HepG2 (cell line): ENCODE results near the gene ANKRD11. TPM values are rescaled to one million over a fixed set of nuclear protein-coding genes. Genes with fewer than 3 reads are reported as not detected.

Experiments
- ATAC-seq: fragments of 200-7000 bp; cut with Tn5 transposase; 3 replicates; pipeline ENCODE4 v1.9.1; 2020; ENCODE audit warnings: mild to moderate bottlenecking, moderate library complexity
- BruUV-seq: library from RNA; stranded (reverse); fragments of 400-500 nt; replicated peaks from 2 replicates; lab custom pipeline; 2021; lab: Mats Ljungman, UMichigan
- CTCF ChIA-PET: fragments of 300-600 bp; formaldehyde crosslinking; extraction: SDS; loops from one replicate; lab custom pipeline; 2021; ENCODE audit warnings: low total read pairs, inconsistent platforms, low intra/inter-chr PET ratio; lab: Yijun Ruan, JAX
- POLR2A ChIA-PET: fragments of 350-600 bp; sonication (Branson Sonifier 250); formaldehyde crosslinking; loops from one replicate; lab custom pipeline; 2020; ENCODE audit warnings: antibody characterized with exemption, inconsistent platforms; lab: Yijun Ruan, JAX
- DNase-seq: peaks from one replicate; pipeline ENCODE4 v3.0.0-alpha.2; 2015; ENCODE audit warnings: low spot score
- FAIRE-seq: peaks from 3 replicates; lab custom pipeline; 2011; peaks lifted over from hg19 to GRCh38; lab: Jason Lieb, UNC
- H2AFZ ChIP-seq: one replicate; pipeline ENCODE4 v1.6.1; 2011; ENCODE audit warnings: low read length, inconsistent platforms
- H3K27ac ChIP-seq: fragments of 300-600 bp; 3 replicates; pipeline ENCODE4 v1.8.0; 2011; ENCODE audit warnings: mixed run types, mild to moderate bottlenecking, mixed read lengths, low read length, inconsistent platforms; ENCODE audit not compliant: insufficient read depth; ENCODE audit errors: extremely low read length
- H3K27me3 ChIP-seq, 2 experiments: fragments of 200-600 bp in 1 of 2; 2 replicates in 1 of 2; 3 replicates in 1 of 2; pipeline versions ENCODE4 v1.6.0 to v1.8.0; 2011; ENCODE audit warnings: low read length in 2 of 2, mild to moderate bottlenecking in 2 of 2, moderate library complexity in 2 of 2, inconsistent platforms in 1 of 2; ENCODE audit not compliant: insufficient read depth in 2 of 2, control insufficient read depth in 1 of 2
- H3K36me3 ChIP-seq, 2 experiments: fragments of 200-600 bp in 1 of 2; replicated peaks in 1 of 2; 2 replicates in 1 of 2; 3 replicates in 1 of 2; pipeline versions ENCODE4 v1.5.1 to v1.8.0; 2011; ENCODE audit warnings: low read length in 2 of 2, inconsistent platforms in 1 of 2; ENCODE audit not compliant: insufficient read depth in 2 of 2, control insufficient read depth in 1 of 2
- H3K4me1 ChIP-seq: 2 replicates; pipeline ENCODE4 v1.5.1; 2012; ENCODE audit warnings: low read length, inconsistent platforms; ENCODE audit not compliant: insufficient read depth
- H3K4me2 ChIP-seq: 2 replicates; pipeline ENCODE4 v1.6.0; 2011; ENCODE audit warnings: low read depth, low read length, inconsistent platforms
- H3K4me3 ChIP-seq, 3 experiments: fragments of 200-600 bp in 1 of 3; sonication (generic), shearing (Covaris generic) in 1 of 3; replicated peaks in 1 of 3; 2 replicates each; pipeline ENCODE4 v1.5.1; 2011 to 2016; ENCODE audit warnings: low read length in 3 of 3, inconsistent platforms in 2 of 3, low read depth in 2 of 3, mild to moderate bottlenecking in 2 of 3, control low read depth in 1 of 3, mixed read lengths in 1 of 3; ENCODE audit not compliant: insufficient read depth in 1 of 3
- H3K79me2 ChIP-seq: one replicate; pipeline ENCODE4 v1.6.1; 2011; ENCODE audit warnings: low read length, inconsistent platforms; ENCODE audit not compliant: insufficient read depth
- H3K9ac ChIP-seq: 2 replicates; pipeline ENCODE4 v1.6.0; 2011; ENCODE audit warnings: mild to moderate bottlenecking, low read depth, low read length, inconsistent platforms; ENCODE audit not compliant: insufficient read depth
- H3K9me3 ChIP-seq: 2 replicates; pipeline ENCODE4 v1.5.1; 2012; ENCODE audit warnings: mild to moderate bottlenecking, low read length
- H4K20me1 ChIP-seq: 2 replicates; pipeline ENCODE4 v1.6.0; 2011; ENCODE audit warnings: inconsistent platforms, mild to moderate bottlenecking, low read length, moderate library complexity; ENCODE audit not compliant: insufficient read depth
- ELK4 ChIP-seq: sonication (generic); formaldehyde crosslinking; IDR thresholded peaks from 2 replicates; pipeline ENCODE4 v1.9.0; 2021; ENCODE audit warnings: missing genetic modification reagents, borderline replicate concordance
- FLYWCH1 ChIP-seq: sonication (generic); formaldehyde crosslinking; IDR thresholded peaks from 2 replicates; pipeline ENCODE4 v1.8.1; 2023; ENCODE audit warnings: mild to moderate bottlenecking, missing genetic modification reagents
- FOXJ3 ChIP-seq: sonication (generic); formaldehyde crosslinking; IDR thresholded peaks from 2 replicates; pipeline ENCODE4 v1.4.0; 2020; ENCODE audit warnings: missing genetic modification reagents, mild to moderate bottlenecking, borderline replicate concordance
- FOXO4 ChIP-seq: sonication (generic); formaldehyde crosslinking; conservative IDR thresholded peaks from 2 replicates; pipeline ENCODE4 v1.8.1; 2023; ENCODE audit warnings: missing genetic modification reagents
- HMGA1 ChIP-seq: sonication (generic); formaldehyde crosslinking; conservative IDR thresholded peaks from 2 replicates; pipeline ENCODE4 v1.4.0; 2020; ENCODE audit warnings: missing genetic modification reagents
- KAT7 ChIP-seq: IDR thresholded peaks from 2 replicates; pipeline ENCODE4 v1.6.1; 2018; ENCODE audit warnings: borderline replicate concordance, missing compliant biosample characterization
- NFIB ChIP-seq: sonication (generic); formaldehyde crosslinking; IDR thresholded peaks from 2 replicates; pipeline ENCODE4 v1.9.0; 2021; ENCODE audit warnings: missing genetic modification reagents, mild to moderate bottlenecking, borderline replicate concordance
- NR0B2 ChIP-seq: sonication (generic); formaldehyde crosslinking; IDR thresholded peaks from 2 replicates; pipeline ENCODE4 v1.4.0; 2020; ENCODE audit warnings: mild to moderate bottlenecking, missing genetic modification reagents
- NR1H2 ChIP-seq: sonication (generic); formaldehyde crosslinking; IDR thresholded peaks from 2 replicates; pipeline ENCODE4 v1.8.1; 2022; ENCODE audit warnings: low read depth, missing genetic modification reagents, borderline replicate concordance
- PHF20 ChIP-seq: sonication (generic); formaldehyde crosslinking; IDR thresholded peaks from 2 replicates; pipeline ENCODE4 v1.5.0; 2020; ENCODE audit warnings: mild to moderate bottlenecking, missing genetic modification reagents
- THYN1 ChIP-seq: sonication (generic); formaldehyde crosslinking; IDR thresholded peaks from 2 replicates; pipeline ENCODE4 v1.8.1; 2023; ENCODE audit warnings: low read depth, mild to moderate bottlenecking, moderate library complexity, missing genetic modification reagents, borderline replicate concordance
- YEATS2 ChIP-seq: sonication (generic); formaldehyde crosslinking; IDR thresholded peaks from 2 replicates; pipeline ENCODE4 v1.4.0; 2020; ENCODE audit warnings: missing genetic modification reagents, borderline replicate concordance
- ZFP36L1 ChIP-seq: sonication (generic); formaldehyde crosslinking; IDR thresholded peaks from 2 replicates; pipeline ENCODE4 v1.8.0; 2022; ENCODE audit warnings: mild to moderate bottlenecking, missing genetic modification reagents, moderate library complexity
- ZFP36L2 ChIP-seq: sonication (generic); formaldehyde crosslinking; IDR thresholded peaks from 2 replicates; pipeline ENCODE4 v1.4.0; 2020; ENCODE audit warnings: missing genetic modification reagents
- ZNF432 ChIP-seq: sonication (generic); formaldehyde crosslinking; IDR thresholded peaks from 2 replicates; pipeline ENCODE4 v1.5.0; 2020; ENCODE audit warnings: missing genetic modification reagents, mild to moderate bottlenecking, borderline replicate concordance
- ZNF501 ChIP-seq: sonication (generic); formaldehyde crosslinking; IDR thresholded peaks from 2 replicates; pipeline ENCODE4 v1.5.1; 2020; ENCODE audit warnings: mild to moderate bottlenecking, moderate library complexity, missing genetic modification reagents
- ZNF547 ChIP-seq: sonication (generic); formaldehyde crosslinking; IDR thresholded peaks from 2 replicates; pipeline ENCODE4 v1.5.1; 2020; ENCODE audit warnings: mild to moderate bottlenecking, missing genetic modification reagents
- ZNF556 ChIP-seq: sonication (generic); formaldehyde crosslinking; IDR thresholded peaks from 2 replicates; pipeline ENCODE4 v1.4.0; 2020; ENCODE audit warnings: mild to moderate bottlenecking, missing genetic modification reagents, borderline replicate concordance
- ZNF704 ChIP-seq: sonication (generic); formaldehyde crosslinking; IDR thresholded peaks from 2 replicates; pipeline ENCODE4 v1.8.1; 2023; ENCODE audit warnings: mild to moderate bottlenecking, inconsistent platforms, moderate library complexity, missing genetic modification reagents, borderline replicate concordance
- WGBS: methylation state at CpG from one replicate; pipeline ENCODE4 v1.1.6; 2017; ENCODE audit warnings: low lambda C conversion rate; 5-methylcytosine and 5-hydroxymethylcytosine counted together
- in situ Hi-C: cut with HindIII; loops from 2 replicates; pipeline ENCODE4 v1.10.0; 2017; ENCODE audit warnings: low pct_unique_long_range_greater_than_20kb; ENCODE audit not compliant: extremely low pct_ligation_motif_present
- intact Hi-C: fragments of 100-400 bp; cut with micrococcal nuclease; formaldehyde crosslinking; loops from one replicate; pipeline ENCODE4 v1.10.0; 2022; ENCODE audit not compliant: unreplicated experiment
- polyA plus RNA-seq, 8 experiments: library from polyadenylated mRNA; depleted of rRNA in 3 of 8; stranded (reverse) in 7 of 8; unstranded in 1 of 8; fragments of >200 nt; fragmentation: Illumina TruSeq in 4 of 8; extraction: Trizol in 4 of 8; gene quantifications; 2 replicates each; pipeline versions ENCODE4 v1.2.1 to v1.2.3, GENCODE V29; 2011 to 2016; ENCODE audit warnings: low read depth in 4 of 8, missing spikeins in 1 of 8, mixed read lengths in 1 of 8; ENCODE audit not compliant: insufficient read depth in 1 of 8
- total RNA-seq, 5 experiments: library from RNA; depleted of rRNA; stranded (reverse); fragments of >200 nt; fragmentation: Illumina TruSeq; extraction: Trizol; gene quantifications; 2 replicates each; pipeline ENCODE4 v1.2.3, GENCODE V29; 2016; ENCODE audit warnings: low read depth in 1 of 5
- TF ChIP-seq, protein P1 (sequence below): sonication (generic); formaldehyde crosslinking; IDR thresholded peaks from 2 replicates; pipeline ENCODE4 v1.5.0; 2020; ENCODE audit warnings: mild to moderate bottlenecking, missing genetic modification reagents, moderate library complexity

The ANKRD11 gene
- total and polyA plus RNA-seq, 2 of the 13 experiments (the other 11 are each of a cell fraction or from before 2014, with no cell fraction given) = 21.4 to 38.4 TPM

GRCh38 chr16:89498839-89499238 lies 8.5 kb upstream of the ANKRD11 start:
- no peak for FAIRE-seq

More at GRCh38 chr16:89498839-89499238, 8.5 kb upstream of the ANKRD11 start:
- H3K9ac ChIP-seq = no peak overlapping the region
- no peak overlapping the region for H2AFZ ChIP-seq
- no peaks in the 10 kb centered on the region for H3K27me3 ChIP-seq
- BruUV-seq = no TSS peak
- no peaks in the 10 kb centered on the region for H4K20me1 ChIP-seq
- TF ChIP-seq THYN1 (CRISPR knock-in tag) (no peak), ZNF556 (CRISPR knock-in tag) (no peak), ZNF547 (CRISPR knock-in tag) (no peak), NFIB (CRISPR knock-in tag) (no peak), KAT7 (CRISPR knock-in tag) (no peak), ZFP36L2 (CRISPR knock-in tag) (no peak), ZFP36L1 (no peak), ELK4 (CRISPR knock-in tag) (no peak), YEATS2 (CRISPR knock-in tag) (no peak), FLYWCH1 (CRISPR knock-in tag) (no peak), FOXO4 (CRISPR knock-in tag) (no peak), NR0B2 (CRISPR knock-in tag) (no peak), HMGA1 (CRISPR knock-in tag) (no peak), ZNF501 (no peak), NR1H2 (CRISPR knock-in tag) (no peak), ZNF704 (CRISPR knock-in tag) (no peak), PHF20 (CRISPR knock-in tag) (no peak), ZNF432 (CRISPR knock-in tag) (no peak), FOXJ3 (no peak)
- TF ChIP-seq, protein P1, sequence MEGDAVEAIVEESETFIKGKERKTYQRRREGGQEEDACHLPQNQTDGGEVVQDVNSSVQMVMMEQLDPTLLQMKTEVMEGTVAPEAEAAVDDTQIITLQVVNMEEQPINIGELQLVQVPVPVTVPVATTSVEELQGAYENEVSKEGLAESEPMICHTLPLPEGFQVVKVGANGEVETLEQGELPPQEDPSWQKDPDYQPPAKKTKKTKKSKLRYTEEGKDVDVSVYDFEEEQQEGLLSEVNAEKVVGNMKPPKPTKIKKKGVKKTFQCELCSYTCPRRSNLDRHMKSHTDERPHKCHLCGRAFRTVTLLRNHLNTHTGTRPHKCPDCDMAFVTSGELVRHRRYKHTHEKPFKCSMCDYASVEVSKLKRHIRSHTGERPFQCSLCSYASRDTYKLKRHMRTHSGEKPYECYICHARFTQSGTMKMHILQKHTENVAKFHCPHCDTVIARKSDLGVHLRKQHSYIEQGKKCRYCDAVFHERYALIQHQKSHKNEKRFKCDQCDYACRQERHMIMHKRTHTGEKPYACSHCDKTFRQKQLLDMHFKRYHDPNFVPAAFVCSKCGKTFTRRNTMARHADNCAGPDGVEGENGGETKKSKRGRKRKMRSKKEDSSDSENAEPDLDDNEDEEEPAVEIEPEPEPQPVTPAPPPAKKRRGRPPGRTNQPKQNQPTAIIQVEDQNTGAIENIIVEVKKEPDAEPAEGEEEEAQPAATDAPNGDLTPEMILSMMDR (CRISPR knock-in tag) = no peak
- TF ChIP-seq, all 625 proteins: peak for 0
- Histone ChIP-seq H3K4me1 (peaks cover 37% of the 10 kb centered on the region), H3K27ac (no peak overlapping the region), H3K79me2 (no peaks in the 10 kb centered on the region), H3K4me2 (no peak overlapping the region), H3K4me3 (no peak overlapping the region), H3K9me3 (no peaks in the 10 kb centered on the region), H3K36me3 (no peaks in the 10 kb centered on the region)
- ATAC-seq (no peak), DNase-seq (no peak)
- CTCF ChIA-PET = no interaction called here
- intact Hi-C loops (no loop called here), in situ Hi-C loops (no loop called here)
- 94% methylated on average over 10 of the region's 10 CpGs for WGBS
- POLR2A ChIA-PET = interaction anchor here (1.1 kb wide), 1 partner anchor 10 kb away, joined by 3 read pairs; the partner anchor contains the start of gene SPG7
